ENCODE data around the gene OR10H5.

- TF ChIP-seq CTCF (IDR thresholded peaks at IDR 0.05) (no peak), POLR2A (IDR thresholded peaks at IDR 0.05) (no peak)
Observed at GRCh38 chr19:15740785-15741184, 46.7 kb upstream of the OR10H5 start.
